Esophagus (tissue), 2 donors: Measurements from ENCODE around the gene GRAP. TPM values are rescaled to one million over a fixed set of nuclear protein-coding genes. Genes with fewer than 3 reads are reported as not detected.

ENCODE experiments used
- H3K27ac ChIP-seq, 2 donors: one replicate each; pipeline ENCODE4 v1.5.1; 2013; ENCODE audit warnings: low read depth in 2 of 2, mild to moderate bottlenecking in 2 of 2, inconsistent platforms in 1 of 2, low read length in 1 of 2, moderate library complexity in 1 of 2
- H3K27me3 ChIP-seq, 2 donors: one replicate each; pipeline ENCODE4 v1.6.1; 2013; ENCODE audit warnings: low read length in 2 of 2, control low read depth in 1 of 2, mild to moderate bottlenecking in 1 of 2; ENCODE audit not compliant: insufficient read depth in 2 of 2, control insufficient read depth in 1 of 2
- H3K36me3 ChIP-seq, 2 donors: one replicate each; pipeline ENCODE4 v1.6.1; 2013; ENCODE audit warnings: low read length in 1 of 2; ENCODE audit not compliant: control insufficient read depth in 2 of 2, insufficient read depth in 2 of 2
- H3K4me1 ChIP-seq, 2 donors: one replicate each; pipeline ENCODE4 v1.6.1; 2013; ENCODE audit warnings: low read length in 1 of 2; ENCODE audit not compliant: control insufficient read depth in 2 of 2, insufficient read depth in 2 of 2
- H3K4me3 ChIP-seq, 2 donors: one replicate each; pipeline ENCODE4 v1.5.1; 2013; ENCODE audit warnings: low read length in 2 of 2, mild to moderate bottlenecking in 2 of 2, low read depth in 1 of 2, moderate library complexity in 1 of 2
- H3K9me3 ChIP-seq, 2 donors: one replicate each; pipeline ENCODE4 v1.6.1; 2013; ENCODE audit warnings: mild to moderate bottlenecking in 2 of 2, low read depth in 1 of 2, low read length in 1 of 2, moderate library complexity in 1 of 2; ENCODE audit not compliant: control insufficient read depth in 2 of 2, insufficient read depth in 1 of 2
- WGBS, 2 donors: extraction: QIAGEN DNeasy Blood & Tissue Kit; methylation state at CpG; one replicate each; pipeline ENCODE4 v1.1.7; 2013; 5-methylcytosine and 5-hydroxymethylcytosine counted together
- polyA plus RNA-seq, 2 donors: library from polyadenylated mRNA; stranded (reverse); fragments of 200-250 nt; gene quantifications; one replicate each; pipeline ENCODE4 v1.2.3, GENCODE V29; 2013
- donor health status: healthy with polysubstance abuse.
- donor health status: Bipolar disorder and iron deficiency.

Gene GRAP
- polyA plus RNA-seq, 2 donors: 1.2 to 1.3 TPM

DNA sequence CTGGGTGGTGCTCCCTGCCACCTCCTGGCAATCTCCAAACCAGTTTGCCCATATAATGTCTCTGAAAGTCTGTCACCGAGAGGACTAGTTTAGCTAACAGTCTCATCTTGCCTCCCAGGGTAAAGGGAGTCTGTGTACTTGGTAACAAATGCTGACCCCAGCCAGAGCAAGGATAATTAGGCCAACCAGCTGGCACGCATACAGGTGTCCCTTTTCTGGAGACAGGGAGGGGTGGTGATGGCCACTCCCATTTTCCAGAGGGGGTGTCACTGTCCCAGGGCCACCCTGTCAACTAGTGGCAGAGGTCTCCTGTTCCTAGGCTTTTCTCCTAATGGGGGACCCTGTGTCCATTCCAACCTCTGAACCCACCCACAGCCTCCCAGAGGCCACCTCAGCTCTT, 50.3 kb downstream of the GRAP start:
- Histone ChIP-seq H3K36me3 (peaks cover 5 to 30% of the 10 kb centered on the region in 2 donors), H3K4me3 (no peak overlapping the region), H3K4me1 (peaks cover 16 to 62% of the 10 kb centered on the region in 2 donors), H3K27ac (peak overlapping the region in 1 of 2 donors; percentile 44), H3K9me3 (no peaks in the 10 kb centered on the region), H3K27me3 (no peaks in the 10 kb centered on the region)
- WGBS, 2 donors: 87 to 88% methylated on average over 2 of the region's 2 CpGs

- 94 to 97% methylated on average over 3 of the region's 3 CpGs for WGBS, 2 donors
- no peaks in the 10 kb centered on the region for H3K9me3 ChIP-seq
- peaks cover 0 to 30% of the 10 kb centered on the region in 2 donors for H3K36me3 ChIP-seq
- no peak overlapping the region for H3K27ac ChIP-seq
- no peaks in the 10 kb centered on the region for H3K27me3 ChIP-seq
- no peak overlapping the region for H3K4me3 ChIP-seq
- H3K4me1 ChIP-seq: peaks cover 16 to 58% of the 10 kb centered on the region in 2 donors
Measured at GRCh38 chr17:18995220-18995619, 51.5 kb downstream of the GRAP start.

GRCh38 chr17:18994631-18995030, 52.1 kb downstream of the GRAP start:
- 19 to 37% methylated on average over 1 of the region's 1 CpG for WGBS, 2 donors
- Histone ChIP-seq H3K36me3 (peaks cover 0 to 32% of the 10 kb centered on the region in 2 donors), H3K9me3 (no peaks in the 10 kb centered on the region), H3K4me1 (peaks cover 16 to 59% of the 10 kb centered on the region in 2 donors), H3K27me3 (no peaks in the 10 kb centered on the region), H3K4me3 (no peak overlapping the region), H3K27ac (peak overlapping the region in 1 of 2 donors; percentile 63)

GRCh38 chr17:18993905-18994526, 52.7 kb downstream of the GRAP start:
- 56 to 67% methylated on average over 16 of the region's 16 CpGs for whole genome bisulfite sequencing, 2 donors
- H3K4me3 ChIP-seq: no peak overlapping the region
- H3K4me1 ChIP-seq: peaks cover 16 to 59% of the 10 kb centered on the region in 2 donors
- H3K9me3 ChIP-seq: no peaks in the 10 kb centered on the region
- H3K36me3 ChIP-seq: peaks cover 0 to 34% of the 10 kb centered on the region in 2 donors
- H3K27me3 ChIP-seq: no peaks in the 10 kb centered on the region
- peak overlapping the region; percentile 41 to 84 for H3K27ac ChIP-seq

- WGBS, 2 donors: 56 to 60% methylated on average over 22 of the region's 22 CpGs
- no peak overlapping the region for H3K4me3 ChIP-seq
- H3K36me3 ChIP-seq: peaks cover 0 to 35% of the 10 kb centered on the region in 2 donors
- no peaks in the 10 kb centered on the region for H3K9me3 ChIP-seq
- no peaks in the 10 kb centered on the region for H3K27me3 ChIP-seq
- H3K4me1 ChIP-seq: peaks cover 15 to 59% of the 10 kb centered on the region in 2 donors
- peak overlapping the region; percentile 36 to 84 for H3K27ac ChIP-seq
Measured at GRCh38 chr17:18992454-18993130, 54.2 kb downstream of the GRAP start.

DNA sequence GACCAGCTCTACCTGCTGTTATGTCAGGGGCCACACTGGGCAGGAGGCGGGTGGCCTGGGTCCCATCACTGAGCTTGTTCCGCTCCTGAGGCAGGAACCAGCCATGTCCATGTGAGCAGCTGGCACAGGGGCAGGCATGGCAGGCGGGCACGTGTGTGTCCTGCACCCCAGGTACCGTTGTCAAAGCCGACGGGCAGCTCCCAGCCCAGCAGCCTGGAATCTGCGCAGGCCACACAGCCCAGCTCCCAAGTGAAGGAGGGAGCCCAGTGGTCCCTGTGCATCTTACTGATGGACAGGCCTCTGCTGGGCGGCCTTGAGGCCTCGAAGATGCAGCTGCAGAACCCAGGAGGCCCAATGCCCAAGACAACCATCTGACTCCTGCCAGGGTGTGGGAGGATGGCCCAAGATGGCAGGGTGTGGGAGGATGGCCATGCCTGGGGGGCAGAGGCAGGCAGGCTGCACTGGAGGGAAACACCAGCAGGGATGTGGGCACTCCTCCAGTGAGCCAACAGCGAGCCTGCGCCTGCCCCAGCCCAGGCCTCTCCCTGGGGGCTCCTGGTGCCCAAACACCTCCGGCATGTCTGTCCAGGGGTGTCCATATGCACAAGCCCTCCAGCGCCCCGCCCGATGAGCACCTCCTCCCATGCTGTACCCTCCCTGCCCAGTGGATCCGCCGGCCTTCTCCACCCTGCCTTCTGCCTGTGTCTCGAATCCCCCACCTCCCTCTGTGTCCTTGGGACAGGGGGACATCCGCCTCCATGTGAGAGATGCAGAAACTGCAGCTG, 55.0 kb downstream of the GRAP start:
- Histone ChIP-seq H3K27ac (peak overlapping the region in 1 of 2 donors; percentile 84), H3K9me3 (no peaks in the 10 kb centered on the region), H3K4me1 (peaks cover 15 to 61% of the 10 kb centered on the region in 2 donors), H3K36me3 (peaks cover 0 to 34% of the 10 kb centered on the region in 2 donors), H3K4me3 (no peak overlapping the region), H3K27me3 (no peaks in the 10 kb centered on the region)
- WGBS, 2 donors: 68 to 75% methylated on average over 20 of the region's 20 CpGs

DNA sequence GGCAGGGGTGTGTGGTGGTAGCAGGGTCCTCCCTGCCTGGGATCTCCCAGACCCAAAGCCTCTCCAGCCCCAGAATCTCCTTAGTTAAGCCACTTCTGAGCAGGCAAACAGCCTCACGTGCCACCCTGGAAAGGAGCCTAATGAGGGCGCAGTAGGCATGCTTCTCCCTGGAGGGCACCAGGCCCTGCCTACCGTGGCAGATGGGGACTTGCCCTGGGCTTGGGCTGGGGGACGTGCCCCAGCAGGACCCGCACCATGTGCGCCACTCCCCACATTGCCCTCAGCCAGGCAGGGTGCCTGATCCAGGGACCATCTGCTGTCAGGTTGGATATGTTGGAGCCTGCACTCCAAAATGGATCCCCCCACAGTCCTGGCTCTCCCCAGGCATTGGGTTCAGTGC, 56.4 kb downstream of the GRAP start:
- H3K4me1 ChIP-seq: peaks cover 16 to 64% of the 10 kb centered on the region in 2 donors
- peaks cover 0 to 38% of the 10 kb centered on the region in 2 donors for H3K36me3 ChIP-seq
- no peaks in the 10 kb centered on the region for H3K27me3 ChIP-seq
- H3K9me3 ChIP-seq: no peaks in the 10 kb centered on the region
- no peak overlapping the region for H3K4me3 ChIP-seq
- 50 to 63% methylated on average over 6 of the region's 6 CpGs for WGBS, 2 donors
- peak overlapping the region; percentile 33 to 59 for H3K27ac ChIP-seq

DNA sequence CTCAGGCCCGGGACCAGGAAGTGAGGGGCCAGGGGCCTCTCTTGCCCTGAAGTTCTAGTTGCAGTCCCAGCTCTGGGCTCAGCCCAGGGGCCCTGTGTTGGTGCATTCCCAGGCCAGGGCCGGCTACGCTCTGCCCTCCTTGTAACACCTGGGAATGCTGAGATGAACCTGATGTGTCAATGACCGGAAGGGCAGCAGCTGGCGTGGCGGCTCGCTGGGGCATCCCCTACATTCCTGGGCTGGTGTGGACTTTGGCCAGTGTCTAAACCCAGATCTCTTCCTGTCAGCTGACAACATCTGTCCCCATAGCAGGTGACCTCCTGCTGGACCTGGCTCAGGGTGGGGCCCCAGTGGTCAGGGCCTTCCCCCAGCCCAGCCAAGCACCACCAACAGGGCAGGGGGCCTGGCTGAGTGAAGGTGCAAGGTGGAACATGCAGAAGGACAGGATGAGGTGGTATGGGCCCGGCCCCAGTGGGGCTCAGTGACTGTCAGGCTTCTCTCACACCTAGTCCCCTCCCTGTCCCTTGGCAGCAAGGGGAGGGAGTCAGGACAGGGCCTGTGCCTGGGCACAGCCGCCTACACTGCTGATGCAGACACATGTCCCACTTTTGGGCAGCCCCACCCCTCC, 58.1 kb downstream of the GRAP start:
- WGBS, 2 donors: 69% methylated on average over 9 of the region's 9 CpGs
- Histone ChIP-seq H3K27ac (peak overlapping the region in 1 of 2 donors; percentile 62), H3K36me3 (peaks cover 0 to 41% of the 10 kb centered on the region in 2 donors)

GRCh38 chr17:18987862-18988545, 58.8 kb downstream of the GRAP start:
- Histone ChIP-seq H3K27me3 (no peaks in the 10 kb centered on the region), H3K4me3 (no peak overlapping the region), H3K36me3 (peaks cover 0 to 39% of the 10 kb centered on the region in 2 donors), H3K4me1 (peaks cover 24 to 70% of the 10 kb centered on the region in 2 donors), H3K9me3 (no peaks in the 10 kb centered on the region), H3K27ac (peak overlapping the region in 1 of 2 donors; percentile 62)
- 64 to 69% methylated on average over 14 of the region's 14 CpGs for WGBS, 2 donors

More for the DNA sequence above, 58.1 kb downstream of the GRAP start:
- no peaks in the 10 kb centered on the region for H3K27me3 ChIP-seq
- no peaks in the 10 kb centered on the region for H3K9me3 ChIP-seq
- peaks cover 22 to 70% of the 10 kb centered on the region in 2 donors for H3K4me1 ChIP-seq
- H3K4me3 ChIP-seq: no peak overlapping the region
